Dendritic cell treated with granulocyte-macrophage colony-stimulating factor and Interleukin-4, amounts not matched to agents 40 ng/mL and 50 ng/mL, for 4 days (primary cell): Measurements from ENCODE around the gene MAST4.

ENCODE experiments used
- H3K27ac Mint-ChIP-seq: one replicate; pipeline ENCODE4 v1.8.0; 2022; ENCODE audit warnings: mild to moderate bottlenecking, mixed read lengths
- H3K27me3 Mint-ChIP-seq: one replicate; pipeline ENCODE4 v1.8.0; 2022; ENCODE audit warnings: mild to moderate bottlenecking, mixed read lengths
- H3K36me3 Mint-ChIP-seq: one replicate; pipeline ENCODE4 v1.8.0; 2022; ENCODE audit warnings: low read depth, mixed read lengths
- H3K4me1 Mint-ChIP-seq: one replicate; pipeline ENCODE4 v1.8.0; 2022; ENCODE audit warnings: low read depth, mixed read lengths
- H3K4me3 Mint-ChIP-seq: one replicate; pipeline ENCODE4 v1.8.0; 2022; ENCODE audit warnings: mild to moderate bottlenecking, moderate library complexity, mixed read lengths
- H3K9me3 Mint-ChIP-seq: one replicate; pipeline ENCODE4 v1.8.0; 2022; ENCODE audit warnings: mixed read lengths
- intact Hi-C: fragments of 100-400 bp; cut with micrococcal nuclease; formaldehyde crosslinking; loops from one replicate; pipeline ENCODE4 v1.15.0; 2022

Gene MAST4

GRCh38 chr5:67190410-67190809, 594.2 kb downstream of the MAST4 start:
- no peaks in the 10 kb centered on the region for H3K27me3 Mint-ChIP-seq
- intact Hi-C loops: no loop called here
- H3K9me3 Mint-ChIP-seq: peaks cover 17% of the 10 kb centered on the region
- H3K4me1 Mint-ChIP-seq: peaks cover 92% of the 10 kb centered on the region
- peak overlapping the region; percentile 88 for H3K27ac Mint-ChIP-seq
- peaks cover 86% of the 10 kb centered on the region for H3K36me3 Mint-ChIP-seq
- H3K4me3 Mint-ChIP-seq: peak overlapping the region; percentile 66

- H3K27ac Mint-ChIP-seq: peak overlapping the region; percentile 88
- intact Hi-C loops: no loop called here
- no peaks in the 10 kb centered on the region for H3K27me3 Mint-ChIP-seq
- H3K4me1 Mint-ChIP-seq: peaks cover 96% of the 10 kb centered on the region
- H3K36me3 Mint-ChIP-seq: peaks cover 89% of the 10 kb centered on the region
- peaks cover 17% of the 10 kb centered on the region for H3K9me3 Mint-ChIP-seq
- peak overlapping the region; percentile 66 for H3K4me3 Mint-ChIP-seq
These were observed 594.7 kb downstream of the MAST4 start for GRCh38 chr5:67190861-67191260.

- Mint-ChIP-seq H3K27me3 (no peaks in the 10 kb centered on the region), H3K27ac (peak overlapping the region; percentile 88), H3K36me3 (peaks cover 70% of the 10 kb centered on the region), H3K4me1 (peaks cover 89% of the 10 kb centered on the region), H3K9me3 (peaks cover 17% of the 10 kb centered on the region), H3K4me3 (peak overlapping the region; percentile 80)
- intact Hi-C loops: loop anchor here (1.0 kb wide), 1 partner anchor 27 kb away; no protein-coding TSS in a partner anchor
These were observed 596.7 kb downstream of the MAST4 start for GRCh38 chr5:67192719-67193438.

GRCh38 chr5:67193439-67193807, 597.2 kb downstream of the MAST4 start:
- Mint-ChIP-seq H3K4me1 (peaks cover 89% of the 10 kb centered on the region), H3K4me3 (peak overlapping the region; percentile 80), H3K36me3 (peaks cover 64% of the 10 kb centered on the region), H3K27ac (peak overlapping the region; percentile 88), H3K27me3 (no peaks in the 10 kb centered on the region), H3K9me3 (peaks cover 17% of the 10 kb centered on the region)
- intact Hi-C loops: loop anchor here (1.0 kb wide), 1 partner anchor 27 kb away; no protein-coding TSS in a partner anchor

GRCh38 chr5:67194166-67194565, 598.0 kb downstream of the MAST4 start:
- intact Hi-C loops: no loop called here
- H3K4me1 Mint-ChIP-seq: peaks cover 89% of the 10 kb centered on the region
- H3K36me3 Mint-ChIP-seq: peaks cover 57% of the 10 kb centered on the region
- no peaks in the 10 kb centered on the region for H3K27me3 Mint-ChIP-seq
- H3K4me3 Mint-ChIP-seq: peak overlapping the region; percentile 80
- peaks cover 17% of the 10 kb centered on the region for H3K9me3 Mint-ChIP-seq
- H3K27ac Mint-ChIP-seq: peak overlapping the region; percentile 88

- H3K27me3 Mint-ChIP-seq: no peaks in the 10 kb centered on the region
- H3K36me3 Mint-ChIP-seq: peaks cover 43% of the 10 kb centered on the region
- intact Hi-C loops: loop anchor here (1.0 kb wide), 1 partner anchor 26 kb away; no protein-coding TSS in a partner anchor
- H3K9me3 Mint-ChIP-seq: peaks cover 14% of the 10 kb centered on the region
- H3K4me3 Mint-ChIP-seq: peak overlapping the region; percentile 80
- peak overlapping the region; percentile 88 for H3K27ac Mint-ChIP-seq
- H3K4me1 Mint-ChIP-seq: peaks cover 84% of the 10 kb centered on the region
These were observed 599.4 kb downstream of the MAST4 start for GRCh38 chr5:67195406-67196275.

GRCh38 chr5:67196537-67197059, 600.4 kb downstream of the MAST4 start, which contains the start of gene CD180:
CD180 (minus strand) TSS chr5:67196799; CDS start chr5:67196641, 158 bp downstream.
- H3K27me3 Mint-ChIP-seq: no peaks in the 10 kb centered on the region
- H3K9me3 Mint-ChIP-seq: peaks cover 9% of the 10 kb centered on the region
- H3K4me3 Mint-ChIP-seq: peak within 1 kb of the TSS; percentile 80
- intact Hi-C loops: no loop called here
- peak within 1 kb of the TSS; percentile 88 for H3K27ac Mint-ChIP-seq
- peaks cover 83% of the 10 kb centered on the region for H3K4me1 Mint-ChIP-seq
- peaks cover 33% of the 10 kb centered on the region for H3K36me3 Mint-ChIP-seq

- H3K27ac Mint-ChIP-seq: peak overlapping the region; percentile 88
- H3K4me3 Mint-ChIP-seq: no peak overlapping the region
- peaks cover 24% of the 10 kb centered on the region for H3K36me3 Mint-ChIP-seq
These were observed 601.3 kb downstream of the MAST4 start for GRCh38 chr5:67197536-67197935.

GRCh38 chr5:67198917-67199316, 602.7 kb downstream of the MAST4 start:
- peaks cover 73% of the 10 kb centered on the region for H3K4me1 Mint-ChIP-seq

More at GRCh38 chr5:67197536-67197935, 601.3 kb downstream of the MAST4 start:
- H3K9me3 Mint-ChIP-seq: peaks cover 2% of the 10 kb centered on the region
- intact Hi-C loops: no loop called here
- H3K4me1 Mint-ChIP-seq: peaks cover 76% of the 10 kb centered on the region
- H3K27me3 Mint-ChIP-seq: no peaks in the 10 kb centered on the region

GRCh38 chr5:67199859-67200258, 603.7 kb downstream of the MAST4 start:
- Mint-ChIP-seq H3K27ac (peak overlapping the region; percentile 20), H3K9me3 (no peaks in the 10 kb centered on the region), H3K4me1 (peaks cover 73% of the 10 kb centered on the region), H3K36me3 (peaks cover 10% of the 10 kb centered on the region), H3K27me3 (no peaks in the 10 kb centered on the region), H3K4me3 (no peak overlapping the region)
- intact Hi-C loops: loop anchor here (10.0 kb wide), 2 partner anchors 205 to 385 kb away; no protein-coding TSS in a partner anchor

More at GRCh38 chr5:67198917-67199316, 602.7 kb downstream of the MAST4 start:
- H3K27me3 Mint-ChIP-seq: no peaks in the 10 kb centered on the region
- intact Hi-C loops: no loop called here
- peak overlapping the region; percentile 20 for H3K27ac Mint-ChIP-seq
- no peak overlapping the region for H3K4me3 Mint-ChIP-seq
- H3K36me3 Mint-ChIP-seq: peaks cover 19% of the 10 kb centered on the region
- H3K9me3 Mint-ChIP-seq: no peaks in the 10 kb centered on the region

GRCh38 chr5:67200809-67201562, 604.8 kb downstream of the MAST4 start:
- H3K4me1 Mint-ChIP-seq: peaks cover 73% of the 10 kb centered on the region
- H3K4me3 Mint-ChIP-seq: no peak overlapping the region
- H3K36me3 Mint-ChIP-seq: no peaks in the 10 kb centered on the region
- H3K9me3 Mint-ChIP-seq: no peaks in the 10 kb centered on the region
- H3K27me3 Mint-ChIP-seq: no peaks in the 10 kb centered on the region
- intact Hi-C loops: loop anchor here (10.0 kb wide), 2 partner anchors 206 to 386 kb away; no protein-coding TSS in a partner anchor
- no peak overlapping the region for H3K27ac Mint-ChIP-seq

GRCh38 chr5:67201897-67202549, 605.8 kb downstream of the MAST4 start:
- intact Hi-C loops: loop anchor here (10.0 kb wide), 2 partner anchors 207 to 387 kb away; no protein-coding TSS in a partner anchor
- no peak overlapping the region for H3K4me3 Mint-ChIP-seq
- H3K27me3 Mint-ChIP-seq: no peaks in the 10 kb centered on the region
- H3K36me3 Mint-ChIP-seq: no peaks in the 10 kb centered on the region
- H3K27ac Mint-ChIP-seq: no peak overlapping the region
- H3K4me1 Mint-ChIP-seq: peaks cover 77% of the 10 kb centered on the region
- H3K9me3 Mint-ChIP-seq: no peaks in the 10 kb centered on the region
